Ovary (tissue), 3 donors: ENCODE measurements around the gene IQSEC3.

Experiments used
- CTCF ChIP-seq, 3 donors: fragments of 450-650 bp in 2 of 3; fragments of 200-600 bp in 1 of 3; IDR thresholded peaks; one replicate each; pipeline versions ENCODE4 v1.5.1 to v1.8.0; 2016 to 2022; ENCODE audit warnings: antibody characterized with exemption in 3 of 3, mild to moderate bottlenecking in 1 of 3
- EP300 ChIP-seq: sonication (generic); formaldehyde crosslinking; IDR thresholded peaks from one replicate; pipeline ENCODE4 v1.6.1; 2017; ENCODE audit warnings: antibody characterized with exemption
- donor health status: DM: no; HTN: no; CAD: no.

DNA sequence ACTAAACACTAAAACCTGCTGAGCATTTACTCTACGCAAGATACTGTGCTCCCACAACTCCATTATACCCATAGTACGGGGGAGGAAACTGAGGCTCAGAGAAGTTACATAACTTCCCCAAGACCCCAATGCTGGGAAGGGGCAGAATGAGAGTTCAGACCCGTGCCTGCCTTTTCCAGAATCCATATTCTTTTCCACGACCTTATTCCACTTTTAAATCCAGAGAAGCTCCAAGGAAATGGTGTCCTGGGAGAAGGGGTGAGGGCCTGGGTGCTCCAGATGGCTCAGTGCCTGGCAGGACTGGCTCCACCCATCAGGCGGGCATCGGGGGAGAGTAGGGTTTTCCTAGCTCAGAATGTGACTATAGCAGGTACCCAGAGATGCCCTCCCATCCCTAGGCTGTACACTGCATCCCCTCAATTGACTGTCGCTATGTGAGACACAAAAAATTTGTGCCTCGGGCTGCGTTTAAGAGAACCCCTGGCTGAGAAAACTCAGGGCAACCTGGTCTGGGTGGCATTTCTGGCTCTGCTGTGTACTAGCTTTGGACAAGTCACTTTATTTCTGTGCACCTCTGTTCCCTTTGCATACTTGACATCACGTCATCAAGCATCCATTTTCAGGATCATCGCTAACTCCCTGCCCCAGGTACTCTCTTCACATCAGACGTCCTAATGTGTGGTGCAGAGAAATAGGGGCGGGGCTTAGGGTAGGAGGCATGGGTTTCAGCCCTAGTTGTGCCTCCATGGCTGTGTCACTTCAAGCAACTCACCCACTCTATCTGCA is 11.6 kb upstream of the IQSEC3 start:
- no peak for TF ChIP-seq CTCF (IDR thresholded peaks at IDR 0.05)
- no peak for TF ChIP-seq EP300
